Activated B cell treated with CpG ODN at 0.5 μM for 24 hours (primary cell): ENCODE data around the gene NCSTN. TPM values are rescaled to one million over a fixed set of nuclear protein-coding genes. Genes with fewer than 3 reads are reported as not detected.

Source experiments
- ATAC-seq: fragments of 200-7000 bp; cut with Tn5 transposase; one replicate; pipeline ENCODE4 v1.10.0; 2021; ENCODE audit warnings: low read depth, mild to moderate bottlenecking, moderate library complexity
- CTCF ChIA-PET: fragments of 350-600 bp; sonication (Branson Sonifier 250); formaldehyde crosslinking; loops from one replicate; lab custom pipeline; 2021; ENCODE audit warnings: antibody characterized with exemption; lab: Charles Lee
- POLR2A ChIA-PET: fragments of 350-600 bp; sonication (Branson Sonifier 250); formaldehyde crosslinking; loops from one replicate; lab custom pipeline; 2021; ENCODE audit warnings: antibody characterized with exemption; lab: Charles Lee
- DNase-seq: peaks from one replicate; pipeline ENCODE4 v3.0.0; 2022
- H3K27ac Mint-ChIP-seq: one replicate; pipeline ENCODE4 v1.8.0; 2020; ENCODE audit warnings: mixed read lengths
- H3K27me3 Mint-ChIP-seq: one replicate; pipeline ENCODE4 v1.8.0; 2021; ENCODE audit warnings: mixed read lengths
- H3K36me3 Mint-ChIP-seq: one replicate; pipeline ENCODE4 v1.8.0; 2021; ENCODE audit warnings: low read depth, mixed read lengths
- H3K4me1 Mint-ChIP-seq: one replicate; pipeline ENCODE4 v1.8.0; 2021; ENCODE audit warnings: mixed read lengths
- H3K4me3 Mint-ChIP-seq: one replicate; pipeline ENCODE4 v1.8.0; 2020; ENCODE audit warnings: mild to moderate bottlenecking, mixed read lengths
- H3K9me3 Mint-ChIP-seq: one replicate; pipeline ENCODE4 v1.8.0; 2020; ENCODE audit warnings: mixed read lengths
- CTCF ChIP-seq: fragments of 200-600 bp; IDR thresholded peaks from one replicate; pipeline ENCODE4 v1.8.0; 2022; ENCODE audit warnings: antibody characterized with exemption, mild to moderate bottlenecking
- intact Hi-C: fragments of 100-400 bp; cut with micrococcal nuclease; formaldehyde crosslinking; loops from one replicate; pipeline ENCODE4 v1.15.1; 2024
- total RNA-seq: library from RNA; stranded (reverse); gene quantifications from 2 replicates; pipeline ENCODE4 v1.2.3, GENCODE V29; 2022

Gene NCSTN
- total RNA-seq, 1 donor from 2014 or later: 118 TPM

DNA sequence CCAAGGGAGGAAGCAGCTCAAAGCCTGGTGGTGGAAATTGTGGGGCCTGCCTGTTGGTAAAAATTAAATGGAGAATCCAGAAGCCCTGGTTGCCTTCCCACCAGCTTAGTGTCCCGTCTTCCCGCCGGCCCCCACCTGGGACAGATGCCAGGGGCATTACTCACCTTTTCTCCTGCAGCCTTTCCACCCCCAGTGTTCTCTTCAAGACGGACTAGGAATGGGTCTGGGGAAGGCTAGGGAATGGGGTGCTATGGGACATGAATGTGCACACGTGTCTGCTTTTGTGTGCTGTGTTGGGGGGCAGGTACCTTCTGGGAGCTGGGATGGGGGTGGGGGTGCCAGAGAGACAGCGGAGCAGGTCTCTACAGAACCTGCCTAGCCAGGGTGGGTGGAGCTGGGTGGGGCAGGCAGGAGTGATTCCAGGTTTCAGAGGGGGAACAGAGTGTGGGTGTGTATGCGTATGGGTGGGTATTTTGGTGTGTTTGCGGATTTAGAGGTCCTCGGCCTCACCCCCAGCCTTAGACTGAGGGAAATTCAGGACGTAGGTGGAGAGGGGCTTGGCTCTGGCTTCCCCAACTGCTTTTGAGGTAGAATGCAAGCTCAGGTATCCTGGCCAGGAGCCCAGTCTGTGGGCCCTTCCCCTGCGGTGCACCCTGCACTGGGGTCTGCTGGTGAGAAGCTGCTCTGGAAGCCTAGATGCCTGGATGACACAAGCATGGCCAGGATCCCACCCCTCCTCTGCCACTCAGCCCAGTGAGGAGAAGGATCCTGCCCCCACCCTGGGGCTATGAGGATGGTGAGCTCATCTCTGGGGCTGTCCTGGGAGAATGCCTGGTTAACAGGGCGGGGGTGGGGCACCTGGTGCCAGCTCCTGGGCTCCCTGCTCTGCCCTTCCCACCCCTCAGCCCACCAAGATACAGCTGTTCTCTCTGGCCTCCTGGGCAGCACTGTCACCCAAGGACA, 64.9 kb downstream of the NCSTN start:
- no peak for TF ChIP-seq CTCF
- ChIA-PET POLR2A (interaction anchor here (0.5 to 0.6 kb wide), 2 partner anchors 12 to 45 kb away, joined by 3 to 4 read pairs; no protein-coding TSS in a partner anchor), CTCF (no interaction called here)
- H3K27ac Mint-ChIP-seq: no peak overlapping the region
- H3K4me1 Mint-ChIP-seq: peaks cover 22% of the 10 kb centered on the region
- no peak for ATAC-seq
- no peak overlapping the region for H3K4me3 Mint-ChIP-seq
- intact Hi-C loops: no loop called here
- no peaks in the 10 kb centered on the region for H3K9me3 Mint-ChIP-seq
- H3K36me3 Mint-ChIP-seq: no peaks in the 10 kb centered on the region
- no peak for DNase-seq
- no peaks in the 10 kb centered on the region for H3K27me3 Mint-ChIP-seq

Other genes starting within 250 kb of the NCSTN start
- gene IGSF8, start 244.8 kb upstream of the NCSTN start, total RNA-seq: 25.4 and 27.9 TPM in 2 replicates
- not detected in 2 replicates for gene ATP1A2, start 227.6 kb upstream of the NCSTN start, total RNA-seq
- not detected in 2 replicates for gene ATP1A4, start 191.8 kb upstream of the NCSTN start, total RNA-seq
- gene CASQ1, start 152.8 kb upstream of the NCSTN start, total RNA-seq: not detected in 2 replicates
- 107 and 111 TPM in 2 replicates for gene PEA15, start 138.0 kb upstream of the NCSTN start, total RNA-seq
- 155 and 172 TPM in 2 replicates for gene DCAF8, start 80.8 kb upstream of the NCSTN start, total RNA-seq
- gene PEX19, start 58.2 kb upstream of the NCSTN start, total RNA-seq: 43.7 and 50.3 TPM in 2 replicates
- 161 and 174 TPM in 2 replicates for gene COPA, start 133 bp upstream of the NCSTN start, total RNA-seq
- gene NHLH1, start 23.7 kb downstream of the NCSTN start, total RNA-seq: 0.46 and 0.71 TPM in 2 replicates
- gene VANGL2, start 57.2 kb downstream of the NCSTN start, total RNA-seq: 4.1 and 5.5 TPM in 2 replicates
- 28.7 and 31.2 TPM in 2 replicates for gene SLAMF6, start 179.9 kb downstream of the NCSTN start, total RNA-seq
- gene CD84, start 236.1 kb downstream of the NCSTN start, total RNA-seq: 57.5 and 65.5 TPM in 2 replicates